Measurements from ENCODE around the gene PPFIBP2.

PPFIBP2 gene

DNA sequence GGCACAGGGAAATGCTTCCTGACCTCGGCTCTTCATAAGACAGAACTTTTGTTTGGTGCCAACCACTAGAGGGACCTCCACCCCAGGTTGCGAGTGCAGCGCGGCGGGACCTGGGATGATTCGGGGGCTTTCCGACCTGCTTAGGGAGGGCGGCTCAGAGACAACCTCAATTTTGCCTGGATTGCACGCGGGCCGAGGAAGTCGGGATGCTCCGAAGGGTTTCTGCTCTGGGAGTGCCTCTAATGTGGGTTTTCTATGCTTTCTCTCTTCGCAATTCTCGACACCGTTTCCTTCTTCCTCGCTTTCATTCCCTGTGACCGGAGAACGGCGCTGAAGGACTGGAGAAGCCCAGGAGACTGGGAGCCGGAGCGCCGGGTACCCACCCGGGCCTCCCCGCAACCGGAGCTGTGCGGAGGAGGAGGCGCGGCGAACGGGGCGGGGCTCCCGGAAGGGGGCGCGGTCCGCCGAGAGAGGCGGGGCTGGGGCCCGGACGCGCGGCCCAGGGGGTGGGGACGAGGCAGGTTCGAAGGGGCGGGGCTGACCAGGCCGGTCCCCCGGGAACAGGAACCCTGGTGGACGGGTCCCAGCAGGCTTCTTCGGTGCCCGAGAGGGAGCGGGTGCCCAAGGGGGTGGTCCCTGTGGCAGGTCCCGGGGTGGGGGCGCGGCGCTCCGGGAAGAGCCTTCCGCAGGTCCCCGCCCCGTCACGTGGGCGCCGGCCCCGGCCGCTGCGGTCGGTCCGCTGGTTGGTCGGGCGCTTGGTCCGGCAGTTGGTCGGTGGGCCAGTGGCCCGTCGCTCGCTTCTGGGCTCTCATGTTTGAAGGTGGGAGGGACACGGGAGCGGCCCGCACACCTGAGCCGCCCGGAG lies at the start of gene PPFIBP2:
TSS of gene PPFIBP2 (plus strand) at position 766 of the 865 bp plus-strand sequence. CDS start 35,477 bp downstream, outside the sequence.
- peak; percentile 80 for DNase-seq (ENCODE audit: low read depth)

DNA sequence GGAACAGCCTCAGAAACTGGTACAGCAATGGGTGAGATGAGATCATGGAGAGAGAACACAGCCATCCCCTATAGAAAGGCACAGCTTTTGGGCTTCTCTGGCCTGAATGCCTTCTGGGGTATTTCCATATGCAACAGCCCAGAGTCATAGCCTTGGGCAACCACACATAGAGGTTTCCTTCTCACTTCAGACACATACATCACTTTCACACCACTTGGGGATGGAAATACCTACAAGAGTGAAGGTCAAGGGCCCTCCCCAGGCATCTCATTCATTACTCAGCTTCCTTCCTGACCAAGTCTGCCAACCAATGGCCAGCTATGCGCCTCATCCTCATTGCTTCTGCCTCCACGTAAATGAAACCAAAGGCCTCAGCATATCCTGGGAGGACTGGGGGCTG lies 46.1 kb upstream of the PPFIBP2 start:
- DNase-seq (ENCODE audit: low read depth), result no peak

DNA sequence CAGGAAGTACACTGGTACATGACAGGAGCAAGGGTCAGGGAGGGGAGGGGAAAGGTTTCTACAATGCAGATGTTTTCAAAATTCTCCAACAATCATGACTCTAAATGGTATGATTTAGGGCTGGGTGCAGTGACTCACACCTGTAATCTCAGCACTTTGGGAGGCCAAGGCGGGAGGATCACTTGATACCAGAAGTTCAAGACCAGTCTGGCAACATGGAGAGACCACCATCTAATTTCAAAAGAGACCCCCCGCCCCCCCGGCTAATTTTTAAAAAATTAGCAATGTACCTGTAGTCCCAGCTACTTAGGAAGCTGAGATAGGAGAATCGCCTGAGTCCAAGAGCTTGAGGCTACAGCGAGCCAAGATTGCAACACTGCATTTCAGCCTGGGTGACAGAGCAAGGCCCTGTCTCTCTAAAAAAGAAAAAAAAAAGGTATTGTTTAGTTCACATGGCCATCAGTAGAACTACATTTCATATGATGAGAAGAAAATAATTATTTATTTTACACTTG lies 44.4 kb upstream of the PPFIBP2 start:
- DNase-seq (ENCODE audit: low read depth), result no peak

DNA sequence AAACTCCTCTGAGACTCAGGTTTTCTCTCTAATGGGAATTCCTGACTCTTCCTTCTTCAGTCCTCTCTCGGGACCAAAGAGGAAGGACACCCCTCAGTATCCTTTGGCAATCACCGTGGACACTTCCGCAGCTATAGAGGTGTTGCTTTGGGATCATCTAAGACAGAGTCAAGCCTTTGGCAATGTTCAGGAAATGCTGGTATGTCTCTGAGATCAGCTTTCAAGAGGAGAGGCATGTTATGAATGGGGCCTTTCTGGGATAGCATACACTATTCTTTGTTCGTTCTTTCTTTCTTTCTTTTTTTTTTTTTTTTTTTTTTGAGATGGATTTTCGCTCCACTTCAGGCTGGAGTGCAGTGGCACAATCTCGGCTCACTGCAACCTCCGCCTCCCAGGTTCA lies 42.7 kb upstream of the PPFIBP2 start:
- no peak for DNase-seq (ENCODE audit: low read depth)

DNA sequence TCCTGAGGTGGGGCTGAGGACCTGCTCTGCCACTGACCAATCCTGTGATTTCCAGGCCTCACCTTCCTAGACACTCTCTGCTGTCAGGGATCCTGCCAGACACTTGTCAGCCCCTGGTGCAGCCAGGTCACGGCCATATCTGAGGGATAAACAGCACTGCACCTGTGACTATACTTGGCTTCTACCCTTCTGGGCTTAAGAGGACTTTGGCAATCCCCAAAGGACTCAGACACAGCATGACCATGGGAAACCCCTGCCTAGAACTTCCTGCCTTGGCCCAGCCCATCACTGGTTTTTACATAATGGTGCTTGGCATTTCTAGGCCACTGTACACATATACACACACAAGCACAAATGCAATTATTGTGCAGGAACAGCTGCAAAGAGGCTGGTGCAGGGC lies 40.1 kb upstream of the PPFIBP2 start:
- DNase-seq (ENCODE audit: low read depth), result no peak

DNA sequence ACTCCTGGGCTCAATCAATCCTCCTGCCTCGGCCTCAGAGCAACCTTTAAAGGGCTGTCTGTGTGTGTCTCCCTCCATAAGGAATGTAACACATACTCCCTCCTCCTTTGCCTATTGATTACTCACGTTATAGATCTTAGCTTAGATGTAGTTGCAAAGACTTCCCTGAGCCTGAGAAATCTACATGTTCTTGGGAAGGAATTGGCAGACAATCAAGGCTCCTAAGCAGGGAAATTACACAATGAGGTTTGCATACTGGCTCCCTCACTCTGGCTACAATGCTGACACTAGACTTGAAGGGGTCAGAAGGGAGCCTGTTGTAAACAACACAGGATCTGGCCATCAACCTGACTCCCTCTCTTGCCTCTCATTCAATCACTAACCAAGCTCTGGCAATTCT lies 33.7 kb upstream of the PPFIBP2 start:
- DNase-seq (ENCODE audit: low read depth), result no peak

DNA sequence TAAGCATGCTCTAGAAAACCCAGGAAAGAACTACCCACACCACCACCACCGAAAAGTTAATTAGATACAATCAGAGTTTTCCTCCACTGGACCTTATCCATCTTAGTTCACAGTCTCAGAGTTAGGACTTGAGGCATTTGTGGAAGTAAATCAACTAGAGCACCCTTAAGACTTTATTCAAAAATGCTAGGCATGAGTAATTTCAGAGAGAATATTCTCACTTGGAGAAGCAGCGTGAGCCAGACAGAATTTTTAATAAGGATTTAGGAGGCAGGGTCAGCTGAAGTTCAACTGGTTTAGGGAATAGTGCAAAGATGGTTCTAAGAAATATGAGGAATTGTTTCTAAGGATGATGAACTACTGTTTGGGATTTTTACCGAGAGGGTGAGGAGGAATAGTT lies 29.7 kb upstream of the PPFIBP2 start:
- DNase-seq (ENCODE audit: low read depth), result no peak

DNA sequence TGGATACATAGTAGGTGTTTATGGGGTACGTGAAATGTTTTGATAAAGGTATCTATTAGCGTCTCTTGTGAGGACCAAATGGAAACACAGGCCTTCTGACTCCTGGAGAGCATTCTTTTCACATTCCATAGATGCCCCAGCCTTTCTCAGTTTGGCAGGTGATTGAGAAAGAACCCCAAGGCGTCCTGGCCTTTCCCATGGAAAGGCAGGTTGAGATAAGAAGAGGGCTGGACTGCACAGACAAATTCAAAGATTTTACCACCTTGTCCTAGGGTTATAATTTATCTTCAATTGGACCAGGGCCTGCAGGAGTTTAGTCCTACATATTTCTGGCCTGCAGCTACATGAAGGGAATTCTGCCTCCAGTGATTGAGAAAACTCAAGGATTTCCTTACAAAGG lies 29.2 kb upstream of the PPFIBP2 start:
- no peak for DNase-seq (ENCODE audit: low read depth)

DNA sequence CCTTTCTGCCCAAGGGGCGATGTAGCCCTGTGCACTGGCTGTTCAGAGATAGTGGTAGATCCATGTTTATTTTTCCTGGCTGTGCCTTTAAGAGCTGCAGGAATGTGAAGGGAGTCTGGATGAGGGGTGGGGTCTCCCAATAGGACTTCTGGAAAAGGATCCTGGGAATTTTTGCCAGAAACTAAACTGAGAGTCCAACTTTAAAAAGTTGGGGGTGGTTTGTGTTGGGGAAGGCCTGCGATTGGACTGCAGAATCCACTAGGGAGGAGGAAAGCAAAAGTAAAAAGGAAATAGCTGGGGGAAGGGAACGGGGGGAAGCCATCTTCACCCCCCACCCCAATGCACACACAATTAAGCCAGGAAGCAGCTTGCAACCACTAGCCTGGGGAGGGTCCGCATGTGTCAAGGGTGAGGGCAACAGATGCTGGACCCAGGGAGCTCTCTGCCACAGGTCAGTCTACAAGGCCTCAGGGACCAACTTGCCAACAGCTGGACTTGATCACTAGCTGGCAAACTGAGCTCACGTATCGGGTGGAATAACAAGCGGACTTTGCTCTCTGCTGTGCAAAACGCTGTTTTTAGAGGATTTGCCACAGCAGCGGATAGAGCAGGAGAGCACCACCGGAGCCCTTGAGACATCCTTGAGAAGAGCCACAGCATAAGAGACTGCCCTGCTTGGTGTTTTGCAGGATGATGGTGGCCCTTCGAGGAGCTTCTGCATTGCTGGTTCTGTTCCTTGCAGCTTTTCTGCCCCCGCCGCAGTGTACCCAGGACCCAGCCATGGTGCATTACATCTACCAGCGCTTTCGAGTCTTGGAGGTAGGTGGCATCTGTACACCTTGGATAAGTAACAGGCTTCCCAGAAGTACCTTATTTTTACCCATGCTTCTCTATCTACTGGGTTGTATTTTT lies 28.4 kb upstream of the PPFIBP2 start, which contains the start of gene OLFML1:
TSS of gene OLFML1 (plus strand) at position 321 of the 912 bp plus-strand sequence. CDS start at position 691, 370 bp downstream.
- DNase-seq (ENCODE audit: low read depth), result no peak

DNA sequence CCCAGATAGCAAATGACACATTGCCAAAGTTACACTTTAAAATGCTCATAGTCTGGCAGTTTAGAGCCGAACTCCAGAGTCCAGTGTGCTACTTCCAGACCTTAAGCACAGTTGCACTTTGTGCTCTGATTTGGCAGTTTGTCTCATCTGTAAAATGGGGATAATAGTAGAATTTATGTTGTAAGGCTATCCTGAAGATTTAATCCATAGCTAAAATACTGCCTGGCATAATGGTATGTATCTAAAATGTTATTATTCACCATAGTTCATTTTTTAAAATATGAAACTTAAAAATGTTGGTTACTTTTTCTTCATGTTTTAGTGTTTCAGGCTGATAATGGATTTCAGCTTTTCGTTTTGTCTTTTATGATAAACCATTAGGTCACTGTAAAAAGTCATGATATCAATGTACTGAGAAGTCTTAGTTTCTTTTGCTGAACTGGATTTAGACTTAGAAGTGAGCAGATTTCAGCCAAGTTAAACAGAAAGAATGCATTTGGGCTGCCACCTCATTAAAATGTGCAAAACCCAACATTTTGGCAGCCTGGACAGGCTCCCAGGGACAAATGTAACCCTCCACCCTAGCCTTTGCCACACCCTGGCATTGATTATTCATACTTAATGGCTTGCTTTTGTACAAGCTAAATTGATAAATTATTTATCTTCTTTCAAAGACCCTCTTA lies 27.6 kb upstream of the PPFIBP2 start:
- no peak for DNase-seq (ENCODE audit: low read depth)

DNA sequence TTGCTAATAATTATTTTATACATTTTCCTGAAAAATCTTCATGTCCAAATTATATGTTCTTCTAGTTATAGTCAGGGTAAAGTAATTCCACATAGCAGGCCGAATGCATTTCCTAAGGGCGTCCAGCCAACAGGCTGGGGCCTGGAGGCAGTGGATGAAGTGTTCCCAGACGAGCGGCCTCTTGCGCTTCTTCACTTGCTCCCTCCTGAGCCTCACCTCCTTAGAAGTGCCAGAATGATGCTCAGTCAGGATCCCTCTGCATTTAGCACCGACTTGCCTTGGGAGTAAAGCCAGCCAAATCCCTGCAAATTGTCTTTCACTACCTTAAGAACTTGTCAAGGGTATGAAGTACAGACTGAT lies 27.0 kb upstream of the PPFIBP2 start:
- DNase-seq (ENCODE audit: low read depth), result no peak

DNA sequence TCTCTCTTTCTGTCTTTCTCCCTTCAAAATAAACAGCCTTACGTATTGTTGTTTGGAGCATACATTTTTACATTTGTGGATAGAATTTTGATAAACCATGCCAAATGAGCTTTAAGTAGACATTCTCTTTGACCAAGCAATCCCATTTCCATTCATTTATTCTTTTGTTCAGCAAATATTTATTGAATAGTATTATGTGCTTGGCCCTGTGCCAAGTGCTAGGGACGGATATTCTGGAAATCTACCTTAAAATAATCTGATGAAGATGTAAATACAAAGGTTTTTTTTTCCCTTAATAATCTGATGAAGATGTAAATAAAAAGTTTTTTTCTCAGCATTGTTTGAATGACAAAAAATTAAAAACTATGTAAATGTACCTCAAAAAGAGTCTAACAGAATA lies 26.4 kb upstream of the PPFIBP2 start:
- no peak for DNase-seq (ENCODE audit: low read depth)

DNA sequence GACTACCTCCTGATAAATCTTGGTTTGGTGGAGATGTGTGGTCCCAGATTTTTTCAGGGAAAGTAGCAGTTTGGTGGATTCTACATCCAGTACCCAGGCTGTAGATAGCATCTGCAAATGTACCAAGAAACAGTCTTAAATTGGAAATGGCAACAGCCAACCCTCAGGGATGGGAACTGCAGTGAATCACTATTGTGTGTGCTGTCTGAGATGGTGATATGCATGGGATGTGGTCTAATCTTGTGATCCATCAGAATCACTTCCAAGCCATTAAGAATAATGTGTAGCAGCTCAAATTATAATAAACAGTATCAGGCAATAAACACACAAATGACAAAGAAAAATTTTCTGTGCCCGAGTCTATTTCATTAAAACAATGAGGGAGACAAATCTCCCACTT lies 25.1 kb upstream of the PPFIBP2 start:
- no peak for DNase-seq (ENCODE audit: low read depth)

DNA sequence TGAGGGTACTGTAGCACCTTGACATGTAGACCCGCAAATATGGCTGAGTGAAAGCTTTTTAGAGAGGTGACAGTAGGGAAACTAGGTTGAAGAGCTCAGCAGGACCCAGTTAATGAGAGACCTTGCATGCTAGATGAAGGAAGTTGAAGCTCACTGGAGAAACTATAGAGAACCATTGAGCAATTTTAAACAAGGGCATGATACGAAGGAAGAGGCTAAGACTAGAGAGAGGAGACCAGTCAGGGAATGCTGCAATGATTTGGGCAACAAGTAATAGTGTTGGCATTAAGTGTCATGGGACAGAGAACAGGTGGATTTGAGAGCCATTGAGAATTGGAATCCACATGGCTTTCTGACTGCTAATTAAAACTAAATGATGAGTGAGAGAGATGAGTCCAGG lies 24.4 kb upstream of the PPFIBP2 start:
- DNase-seq (ENCODE audit: low read depth), result no peak

DNA sequence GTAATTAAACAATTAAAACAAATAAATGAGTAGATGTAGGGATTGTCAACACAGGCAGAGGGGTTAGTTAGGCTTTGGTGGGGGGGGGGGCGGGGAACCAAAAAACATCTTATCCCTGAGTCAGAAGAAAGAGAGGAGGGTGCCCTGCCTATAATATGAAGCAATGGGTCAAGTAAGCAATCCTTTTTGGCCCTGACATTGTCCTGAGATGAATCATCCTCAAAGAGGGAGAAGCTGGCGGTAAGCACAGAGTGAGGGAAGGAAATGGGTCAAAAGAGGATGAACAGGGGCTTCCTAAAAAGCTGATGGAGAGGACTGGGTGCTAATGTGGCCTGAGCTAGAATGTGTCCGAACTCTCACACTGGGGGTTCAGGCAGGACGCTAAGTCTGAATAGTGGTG lies 23.7 kb upstream of the PPFIBP2 start:
- no peak for DNase-seq (ENCODE audit: low read depth)

DNA sequence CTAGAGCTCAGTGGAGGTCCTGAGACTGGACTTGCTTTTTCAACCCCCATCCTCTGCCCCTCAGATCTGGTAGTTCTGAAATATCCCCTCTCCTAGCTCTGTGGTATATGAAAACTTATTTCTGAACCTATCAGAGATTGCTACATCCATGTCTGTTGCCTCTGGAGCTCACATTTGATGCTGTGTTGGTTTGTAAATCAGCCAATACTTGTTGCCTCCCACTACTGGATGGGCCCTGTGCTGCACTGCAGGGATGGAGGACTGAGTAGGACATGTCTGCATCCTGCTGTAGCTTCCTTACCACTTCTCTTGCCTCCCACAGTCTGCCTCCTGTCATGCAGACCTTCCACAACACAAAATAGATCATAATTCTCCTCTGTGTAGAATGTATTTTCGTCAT lies 23.3 kb upstream of the PPFIBP2 start:
- DNase-seq (ENCODE audit: low read depth), result no peak

DNA sequence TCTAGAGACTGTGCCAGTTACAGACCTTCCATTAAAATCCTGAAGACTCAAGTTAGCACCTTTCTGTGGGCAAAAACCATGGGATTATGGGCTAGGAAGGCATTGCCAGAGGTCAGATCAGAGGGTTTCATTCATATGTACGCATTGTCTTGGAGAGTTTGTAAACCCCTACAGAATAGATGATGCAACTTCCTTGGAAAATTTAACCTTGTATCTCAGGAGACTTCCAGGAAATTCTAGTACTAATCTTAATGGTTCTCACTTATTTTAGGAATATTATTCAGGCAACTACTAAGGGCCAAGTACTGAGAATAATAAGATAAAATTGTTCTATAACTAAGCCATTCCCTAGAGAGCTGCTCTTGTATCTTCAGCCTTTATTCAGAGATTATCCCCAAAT lies 21.5 kb upstream of the PPFIBP2 start:
- no peak for DNase-seq (ENCODE audit: low read depth)

DNA sequence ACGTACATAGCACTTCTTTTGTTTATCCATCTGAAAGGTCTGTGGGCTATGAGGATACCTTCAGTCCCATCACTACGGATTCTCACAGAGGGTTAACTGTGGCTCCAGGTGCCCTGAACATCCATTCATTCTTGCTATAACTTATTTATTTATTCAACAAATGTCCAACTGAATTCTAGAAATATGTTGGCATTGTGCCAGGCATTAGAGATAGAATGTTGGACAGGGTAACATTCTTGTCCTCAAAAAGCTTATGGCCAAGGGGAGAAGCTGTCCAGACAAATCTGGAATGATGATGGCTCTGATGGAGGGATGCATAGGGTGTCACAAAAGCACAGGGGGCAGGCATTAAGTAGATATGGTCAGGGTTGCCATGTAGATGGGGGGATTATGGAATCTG lies 20.1 kb upstream of the PPFIBP2 start:
- no peak for DNase-seq (ENCODE audit: low read depth)

DNA sequence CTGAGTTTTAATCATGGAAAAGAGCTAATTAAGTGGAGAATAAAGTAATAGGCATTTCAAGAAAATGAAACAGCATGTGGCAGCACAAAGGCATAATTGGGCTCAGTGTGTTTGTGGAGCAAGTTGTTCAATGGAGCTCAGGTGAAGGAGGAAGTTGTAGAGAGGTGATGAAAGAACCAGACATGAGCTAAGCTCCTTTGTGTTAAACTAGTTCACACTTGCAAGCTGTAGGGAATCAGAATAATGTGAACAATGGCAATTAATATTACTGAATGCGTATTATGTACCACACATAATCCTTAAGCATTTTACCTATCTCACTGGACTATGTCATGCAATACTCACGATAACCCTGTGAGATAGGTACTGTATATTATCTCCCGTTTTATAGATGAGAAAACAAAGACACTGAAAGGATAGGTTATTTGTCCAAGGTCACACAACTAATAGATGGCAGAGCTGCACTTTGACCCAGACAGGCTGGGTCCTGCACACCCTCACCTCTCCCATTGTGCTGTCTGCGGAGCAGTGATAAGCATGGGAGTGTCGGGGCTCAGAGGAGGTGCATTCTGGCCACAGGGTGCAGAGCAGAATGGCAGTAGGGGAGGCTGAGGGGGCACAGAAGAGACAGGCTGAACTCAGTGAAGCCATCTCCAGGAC lies 19.6 kb upstream of the PPFIBP2 start:
- DNase-seq (ENCODE audit: low read depth), result no peak

DNA sequence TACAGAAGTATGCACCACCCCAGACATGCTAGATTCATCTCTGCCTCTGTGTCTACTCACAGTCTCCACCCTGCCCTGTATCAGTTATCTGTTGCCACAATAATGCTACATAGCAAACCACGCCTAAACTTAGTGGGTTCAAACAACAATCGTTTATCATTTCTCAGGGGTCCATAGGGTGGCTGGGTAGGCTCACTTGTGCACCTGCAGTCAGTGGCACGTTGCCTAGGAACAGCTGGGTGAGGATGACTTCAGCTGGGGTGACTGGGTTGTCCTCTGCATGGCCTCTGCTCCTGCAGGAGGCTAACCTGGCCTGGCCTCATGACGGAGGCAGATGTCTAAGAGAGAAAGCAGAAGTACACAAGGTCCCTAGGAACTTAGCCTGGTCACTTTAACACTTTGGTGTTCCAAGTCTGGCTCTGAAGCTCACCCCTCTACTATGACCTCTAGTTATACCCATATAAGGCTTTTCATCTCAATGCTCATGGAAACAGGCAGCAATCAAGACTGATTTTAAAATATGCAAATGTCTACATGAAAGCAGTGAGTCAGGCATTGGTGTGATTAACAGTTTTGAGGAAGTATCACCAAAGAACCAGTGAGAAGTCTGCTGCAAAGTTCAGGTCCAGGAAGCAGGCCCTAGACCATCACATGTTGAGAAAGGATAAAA lies 17.8 kb upstream of the PPFIBP2 start:
- no peak for DNase-seq (ENCODE audit: low read depth)

DNA sequence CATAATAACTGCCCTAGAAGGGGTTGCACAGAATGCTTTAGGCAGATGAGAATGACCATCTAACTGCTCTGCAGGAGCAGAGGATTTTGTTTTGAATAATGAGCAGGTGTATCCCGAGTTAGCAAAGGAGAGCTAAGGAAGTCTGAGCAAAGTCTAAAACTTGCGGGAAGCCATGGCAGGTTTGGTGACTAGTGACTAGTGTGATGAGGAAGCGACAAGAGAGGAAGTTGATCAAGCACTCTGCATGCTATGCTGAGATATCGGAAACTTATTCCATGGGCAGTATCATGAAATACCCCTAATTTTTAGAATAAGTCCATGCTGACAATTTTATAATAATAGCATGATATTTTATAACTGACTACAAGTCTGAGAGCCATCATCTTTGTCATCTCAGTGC lies 15.6 kb upstream of the PPFIBP2 start:
- DNase-seq (ENCODE audit: low read depth), result no peak
